Activated CD4-positive, alpha-beta T cell treated with anti-CD3 and anti-CD28 coated beads, Interleukin-2, amount 10 ng/mL, durations not matched to agents 7 days and 5 days (primary cell): ENCODE measurements around the gene KYAT1. TPM values are rescaled to one million over a fixed set of nuclear protein-coding genes. Genes with fewer than 3 reads are reported as not detected.
A peak's percentile ranks its signal among the peaks of the same experiment; 100 is the strongest.

Experiments
- CTCF ChIA-PET: fragments of 350-600 bp; sonication (Branson Sonifier 250); formaldehyde crosslinking; loops from one replicate; lab custom pipeline; 2021; ENCODE audit warnings: antibody characterized with exemption; lab: Charles Lee
- POLR2A ChIA-PET: fragments of 350-600 bp; sonication (Branson Sonifier 250); formaldehyde crosslinking; loops from one replicate; lab custom pipeline; 2021; ENCODE audit warnings: antibody characterized with exemption; lab: Charles Lee
- DNase-seq: peaks from one replicate; pipeline ENCODE4 v3.0.0-alpha.2; 2020
- H3K27ac Mint-ChIP-seq: one replicate; pipeline ENCODE4 v1.8.0; 2021; ENCODE audit warnings: mild to moderate bottlenecking, moderate library complexity, mixed read lengths
- H3K27me3 Mint-ChIP-seq: one replicate; pipeline ENCODE4 v1.8.0; 2021; ENCODE audit warnings: mixed read lengths
- H3K36me3 Mint-ChIP-seq: one replicate; pipeline ENCODE4 v1.8.0; 2021; ENCODE audit warnings: low read depth, mixed read lengths
- H3K4me1 Mint-ChIP-seq: one replicate; pipeline ENCODE4 v1.8.0; 2021; ENCODE audit warnings: mixed read lengths
- H3K4me3 Mint-ChIP-seq: one replicate; pipeline ENCODE4 v1.8.0; 2021; ENCODE audit warnings: mild to moderate bottlenecking, moderate library complexity, mixed read lengths
- H3K9me3 Mint-ChIP-seq: one replicate; pipeline ENCODE4 v1.8.0; 2021; ENCODE audit warnings: mixed read lengths
- total RNA-seq, 2 experiments: library from RNA; stranded (reverse); gene quantifications; one replicate each; pipeline ENCODE4 v1.2.3, GENCODE V29; 2021

KYAT1 gene
- total RNA-seq, 2 experiments from 2014 or later, result 15.2 to 17.7 TPM

- Mint-ChIP-seq H3K4me3 (peak overlapping the region; percentile 94), H3K36me3 (peaks cover 29% of the 10 kb centered on the region), H3K9me3 (no peaks in the 10 kb centered on the region), H3K27ac (peak overlapping the region; percentile 92), H3K4me1 (peaks cover 26% of the 10 kb centered on the region), H3K27me3 (no peaks in the 10 kb centered on the region)
- no peak for DNase-seq
- ChIA-PET CTCF (interaction anchor here (2.1 to 3.0 kb wide), 2 partner anchors 10 to 18 kb away, joined by 6 to 23 read pairs; partner anchors contain the start of gene ENDOG), POLR2A (no interaction called here)
Measured at GRCh38 chr9:128828267-128828666, 53.5 kb downstream of the KYAT1 start.

GRCh38 chr9:128825923-128826700 lies 55.6 kb downstream of the KYAT1 start:
- Mint-ChIP-seq H3K9me3 (no peaks in the 10 kb centered on the region), H3K4me1 (peaks cover 29% of the 10 kb centered on the region), H3K27ac (no peak overlapping the region), H3K4me3 (no peak overlapping the region), H3K27me3 (no peaks in the 10 kb centered on the region), H3K36me3 (peaks cover 37% of the 10 kb centered on the region)
- ChIA-PET CTCF (interaction anchor here (3.0 kb wide), 1 partner anchor 8 kb away, joined by 23 read pairs; the partner anchor contains the start of gene ENDOG), POLR2A (interaction anchor here (0.5 kb wide), 1 partner anchor 18 kb away, joined by 3 read pairs; no protein-coding TSS in a partner anchor)
- no peak for DNase-seq

- CTCF ChIA-PET, result interaction anchor here (0.5 kb wide), 1 partner anchor 67 kb away, joined by 3 read pairs; no protein-coding TSS in a partner anchor
- H3K4me3 Mint-ChIP-seq, result no peak overlapping the region
Measured at GRCh38 chr9:128824911-128825310, 56.8 kb downstream of the KYAT1 start.

GRCh38 chr9:128823903-128824406 lies 57.8 kb downstream of the KYAT1 start:
- Mint-ChIP-seq H3K36me3 (peaks cover 33% of the 10 kb centered on the region), H3K4me3 (no peak overlapping the region), H3K9me3 (no peaks in the 10 kb centered on the region), H3K27ac (no peak overlapping the region), H3K27me3 (no peaks in the 10 kb centered on the region), H3K4me1 (peaks cover 32% of the 10 kb centered on the region)
- DNase-seq, result no peak
- POLR2A ChIA-PET, result no interaction called here
- CTCF ChIA-PET, result interaction anchor here (0.8 kb wide), 1 partner anchor 46 kb away, joined by 3 read pairs; no protein-coding TSS in a partner anchor

More at GRCh38 chr9:128824911-128825310, 56.8 kb downstream of the KYAT1 start:
- no peaks in the 10 kb centered on the region for H3K27me3 Mint-ChIP-seq
- peaks cover 37% of the 10 kb centered on the region for H3K36me3 Mint-ChIP-seq
- POLR2A ChIA-PET, result no interaction called here
- no peaks in the 10 kb centered on the region for H3K9me3 Mint-ChIP-seq
- DNase-seq, result no peak
- peaks cover 31% of the 10 kb centered on the region for H3K4me1 Mint-ChIP-seq
- H3K27ac Mint-ChIP-seq, result no peak overlapping the region

GRCh38 chr9:128823362-128823902 lies 58.3 kb downstream of the KYAT1 start:
- Mint-ChIP-seq H3K4me3 (no peak overlapping the region), H3K36me3 (peaks cover 28% of the 10 kb centered on the region), H3K4me1 (peaks cover 27% of the 10 kb centered on the region), H3K9me3 (no peaks in the 10 kb centered on the region), H3K27ac (no peak overlapping the region), H3K27me3 (no peaks in the 10 kb centered on the region)
- POLR2A ChIA-PET, result no interaction called here
- no peak for DNase-seq
- CTCF ChIA-PET, result interaction anchor here (0.8 kb wide), 1 partner anchor 45 kb away, joined by 3 read pairs; no protein-coding TSS in a partner anchor

GRCh38 chr9:128822407-128823042 lies 59.2 kb downstream of the KYAT1 start:
- ChIA-PET CTCF (no interaction called here), POLR2A (no interaction called here)
- no peaks in the 10 kb centered on the region for H3K9me3 Mint-ChIP-seq
- H3K4me3 Mint-ChIP-seq, result no peak overlapping the region
- H3K27me3 Mint-ChIP-seq, result no peaks in the 10 kb centered on the region
- H3K4me1 Mint-ChIP-seq, result peaks cover 28% of the 10 kb centered on the region
- peaks cover 27% of the 10 kb centered on the region for H3K36me3 Mint-ChIP-seq
- DNase-seq, result no peak
- peak overlapping the region; percentile 57 for H3K27ac Mint-ChIP-seq

GRCh38 chr9:128821584-128822406 lies 60.0 kb downstream of the KYAT1 start:
- Mint-ChIP-seq H3K36me3 (peaks cover 21% of the 10 kb centered on the region), H3K9me3 (no peaks in the 10 kb centered on the region), H3K4me3 (no peak overlapping the region), H3K27ac (no peak overlapping the region), H3K4me1 (peaks cover 24% of the 10 kb centered on the region), H3K27me3 (no peaks in the 10 kb centered on the region)
- CTCF ChIA-PET, result interaction anchor here (0.6 to 0.7 kb wide), 2 partner anchors 43 to 133 kb away, joined by 4 read pairs; partner anchors contain the start of gene SET
- POLR2A ChIA-PET, result no interaction called here
- no peak for DNase-seq

GRCh38 chr9:128820665-128821583 lies 60.8 kb downstream of the KYAT1 start:
- POLR2A ChIA-PET, result no interaction called here
- DNase-seq, result no peak
- no peak overlapping the region for H3K27ac Mint-ChIP-seq

GRCh38 chr9:128819716-128820664 lies 61.8 kb downstream of the KYAT1 start:
- ChIA-PET CTCF (interaction anchor here (2.0 to 3.9 kb wide), 7 partner anchors 10 to 59 kb away, joined by 7 to 29 read pairs (median 13); partner anchors contain the start of genes SPOUT1 and TBC1D13), POLR2A (interaction anchor here (0.6 to 3.1 kb wide), 2 partner anchors 10 to 25 kb away, joined by 5 to 12 read pairs; partner anchors contain the start of gene SPOUT1)
- Mint-ChIP-seq H3K27ac (no peak overlapping the region), H3K4me1 (peaks cover 24% of the 10 kb centered on the region), H3K9me3 (no peaks in the 10 kb centered on the region), H3K27me3 (no peaks in the 10 kb centered on the region), H3K36me3 (peaks cover 13% of the 10 kb centered on the region), H3K4me3 (peak overlapping the region; percentile 41)
- DNase-seq, result no peak

More at GRCh38 chr9:128820665-128821583, 60.8 kb downstream of the KYAT1 start:
- no peaks in the 10 kb centered on the region for H3K9me3 Mint-ChIP-seq
- CTCF ChIA-PET, result interaction anchor here (0.6 to 0.7 kb wide), 3 partner anchors 9 to 132 kb away, joined by 3 to 4 read pairs (median 4); partner anchors contain the start of genes SET and SPOUT1
- no peaks in the 10 kb centered on the region for H3K27me3 Mint-ChIP-seq
- peaks cover 24% of the 10 kb centered on the region for H3K4me1 Mint-ChIP-seq
- peak overlapping the region; percentile 45 for H3K4me3 Mint-ChIP-seq
- peaks cover 20% of the 10 kb centered on the region for H3K36me3 Mint-ChIP-seq
